ENCODE data around the gene EFNA5.

- no peak for TF ChIP-seq MAX (IDR thresholded peaks at IDR 0.05; ENCODE audit: low read depth, low read length)
- no peak for TF ChIP-seq POLR2A (IDR thresholded peaks at IDR 0.05; ENCODE audit: low read depth, low read length)
- TF ChIP-seq BCL3 (IDR thresholded peaks at IDR 0.05; ENCODE audit: borderline replicate concordance, insufficient read depth, low read depth, low read length, poor library complexity, severe bottlenecking), result no peak
- TF ChIP-seq ZBTB33 (IDR thresholded peaks at IDR 0.05), result no peak
- TF ChIP-seq ATF3 (IDR thresholded peaks at IDR 0.05; ENCODE audit: borderline replicate concordance, extremely low read depth, low read depth, low read length), result no peak
- TF ChIP-seq CHD2 (IDR thresholded peaks at IDR 0.05; ENCODE audit: borderline replicate concordance, low read depth, low read length), result no peak
- no peak for TF ChIP-seq CTCF (IDR thresholded peaks at IDR 0.05 in 2 of 3, conservative IDR thresholded peaks at IDR 0.05 in 1 of 3; ENCODE audit: control insufficient read depth in 2 of 3, extremely low read depth in 1 of 3, insufficient read depth in 1 of 3, low read depth in 3 of 3, low read length in 3 of 3)
- TF ChIP-seq ZNF274 (IDR thresholded peaks at IDR 0.05; ENCODE audit: insufficient read depth, insufficient read length), result no peak
- TF ChIP-seq SP1 (IDR thresholded peaks at IDR 0.05; ENCODE audit: low read depth, low read length), result no peak
- no peak for TF ChIP-seq USF2 (IDR thresholded peaks at IDR 0.05; ENCODE audit: borderline replicate concordance, low read depth, low read length)
- no peak for TF ChIP-seq USF1 (IDR thresholded peaks at IDR 0.05; ENCODE audit: borderline replicate concordance, extremely low read length, insufficient read depth, low read depth, low read length)
- no peak for TF ChIP-seq SMC3 (IDR thresholded peaks at IDR 0.05; ENCODE audit: borderline replicate concordance, low read length)
- no peak for TF ChIP-seq BRCA1 (IDR thresholded peaks at IDR 0.05; ENCODE audit: low read depth, low read length)
Observed at GRCh38 chr5:107487056-107487542, 183.6 kb downstream of the EFNA5 start.
